Placental pericyte (primary cell): ENCODE measurements around the gene PSME4. TPM values are rescaled to one million over a fixed set of nuclear protein-coding genes. Genes with fewer than 3 reads are reported as not detected.

Source experiments
- small RNA-seq: library from RNA; depleted of rRNA; stranded (forward); fragments of <200 nt; gene quantifications from one replicate; pipeline ENCODE3, GENCODE V24; 2012; ENCODE audit warnings: low replicate concordance
- total RNA-seq: library from RNA; depleted of rRNA; stranded (reverse); fragments of >200 nt; gene quantifications from 2 replicates; pipeline ENCODE4 v1.2.3, GENCODE V29; 2012

PSME4 gene
- 42.5 and 97.5 TPM in 2 replicates for total RNA-seq

GRCh38 chr2:53970724-53971602 lies at the start of gene PSME4:
TSS of gene PSME4 (minus strand) at chr2:53970993. CDS start at chr2:53970784, 209 bp downstream.

GRCh38 chr2:53859206-53860181 lies 111.3 kb downstream of the PSME4 start, which contains the start of gene GPR75:
TSS of gene GPR75 (minus strand) at chr2:53859967. CDS start at chr2:53854756, 5,211 bp downstream.

Small RNAs within 50 kb of the gene (small RNA-seq; reads per million reads assigned to genes)
- gene MIR3682: 0.42 reads per million, percentile 13 among the genes with 10 or more reads in this experiment

Other genes starting within 250 kb of the PSME4 start
- 0.44 and 7.4 TPM in 2 replicates for gene CHAC2, start 203.2 kb downstream of the PSME4 start, total RNA-seq
- 29.3 and 29.9 TPM in 2 replicates for gene ASB3, start 184.0 kb downstream of the PSME4 start, total RNA-seq
- gene ERLEC1, start 183.9 kb downstream of the PSME4 start, total RNA-seq: 98.4 and 133 TPM in 2 replicates
- gene GPR75, start 111.0 kb downstream of the PSME4 start, total RNA-seq: 1.3 and 4.9 TPM in 2 replicates
- gene ACYP2, start 144.6 kb upstream of the PSME4 start, total RNA-seq: 5.3 and 5.9 TPM in 2 replicates